HG03135 (cell line): Measurements from ENCODE around the gene TINCR.

Experiments used
- ATAC-seq: cut with Tn5 transposase; IDR thresholded peaks from one replicate; pipeline ENCODE4 v1.9.1; 2021; ENCODE audit warnings: mild to moderate bottlenecking, moderate library complexity; ENCODE audit not compliant: unreplicated experiment

Gene TINCR

GRCh38 chr19:5520501-5520900 lies 47.3 kb downstream of the TINCR start:
- no peak for ATAC-seq

- ATAC-seq: no peak
Observed at GRCh38 chr19:5519076-5519475, 48.7 kb downstream of the TINCR start.

- ATAC-seq: no peak
Observed at GRCh38 chr19:5515737-5516136, 52.0 kb downstream of the TINCR start.

GRCh38 chr19:5514001-5514400 lies 53.8 kb downstream of the TINCR start:
- ATAC-seq: no peak

GRCh38 chr19:5512715-5513114 lies 55.0 kb downstream of the TINCR start:
- no peak for ATAC-seq
